ENCODE measurements around the gene ZNRF3. TPM values are rescaled to one million over a fixed set of nuclear protein-coding genes. Genes with fewer than 3 reads are reported as not detected.

Gene ZNRF3
- total RNA-seq, 1 donor from 2014 or later: 6.7 TPM

GRCh38 chr22:29009148-29009547 is 125.8 kb downstream of the ZNRF3 start:
- DNase-seq (ENCODE audit: low spot score): no peak
- Mint-ChIP-seq H3K27me3 (ENCODE audit: low read depth) (no peaks in the 10 kb centered on the region), H3K4me1 (ENCODE audit: low read depth) (peaks cover 49% of the 10 kb centered on the region), H3K4me3 (ENCODE audit: unreplicated experiment) (peak overlapping the region; percentile 20), H3K9me3 (ENCODE audit: low read depth) (no peaks in the 10 kb centered on the region), H3K27ac (ENCODE audit: unreplicated experiment) (peak overlapping the region; percentile 60), H3K36me3 (ENCODE audit: low read depth) (no peaks in the 10 kb centered on the region)
- TF ChIP-seq CTCF (IDR thresholded peaks at IDR 0.05): no peak

GRCh38 chr22:29011240-29012100 is 128.1 kb downstream of the ZNRF3 start:
- Mint-ChIP-seq H3K9me3 (ENCODE audit: low read depth) (no peaks in the 10 kb centered on the region), H3K27me3 (ENCODE audit: low read depth) (no peaks in the 10 kb centered on the region), H3K4me3 (ENCODE audit: unreplicated experiment) (no peak overlapping the region), H3K4me1 (ENCODE audit: low read depth) (peaks cover 39% of the 10 kb centered on the region), H3K36me3 (ENCODE audit: low read depth) (no peaks in the 10 kb centered on the region), H3K27ac (ENCODE audit: unreplicated experiment) (peak overlapping the region; percentile 49)
- TF ChIP-seq CTCF (IDR thresholded peaks at IDR 0.05): no peak
- DNase-seq (ENCODE audit: low spot score): no peak

GRCh38 chr22:29012101-29012433 is 128.7 kb downstream of the ZNRF3 start:
- no peak for DNase-seq (ENCODE audit: low spot score)
- Mint-ChIP-seq H3K27ac (ENCODE audit: unreplicated experiment) (peak overlapping the region; percentile 49), H3K4me3 (ENCODE audit: unreplicated experiment) (no peak overlapping the region), H3K4me1 (ENCODE audit: low read depth) (peaks cover 39% of the 10 kb centered on the region), H3K27me3 (ENCODE audit: low read depth) (no peaks in the 10 kb centered on the region), H3K36me3 (ENCODE audit: low read depth) (no peaks in the 10 kb centered on the region), H3K9me3 (ENCODE audit: low read depth) (no peaks in the 10 kb centered on the region)
- no peak for TF ChIP-seq CTCF (IDR thresholded peaks at IDR 0.05)

- no peak for TF ChIP-seq CTCF (IDR thresholded peaks at IDR 0.05)
- no peaks in the 10 kb centered on the region for H3K27me3 Mint-ChIP-seq (ENCODE audit: low read depth)
- peaks cover under 1% of the 10 kb centered on the region for H3K9me3 Mint-ChIP-seq (ENCODE audit: low read depth)
- H3K27ac Mint-ChIP-seq (ENCODE audit: unreplicated experiment): no peak overlapping the region
- peaks cover 39% of the 10 kb centered on the region for H3K4me1 Mint-ChIP-seq (ENCODE audit: low read depth)
- no peak for DNase-seq (ENCODE audit: low spot score)
- H3K36me3 Mint-ChIP-seq (ENCODE audit: low read depth): no peaks in the 10 kb centered on the region
- no peak overlapping the region for H3K4me3 Mint-ChIP-seq (ENCODE audit: unreplicated experiment)
Measured at GRCh38 chr22:29012952-29013351, 129.6 kb downstream of the ZNRF3 start.

- Mint-ChIP-seq H3K27me3 (ENCODE audit: low read depth) (no peaks in the 10 kb centered on the region), H3K4me3 (ENCODE audit: unreplicated experiment) (no peak overlapping the region), H3K27ac (ENCODE audit: unreplicated experiment) (no peak overlapping the region)
Measured at GRCh38 chr22:29014293-29014692, 130.9 kb downstream of the ZNRF3 start.

More at GRCh38 chr22:29014293-29014692, 130.9 kb downstream of the ZNRF3 start:
- peaks cover 6% of the 10 kb centered on the region for H3K36me3 Mint-ChIP-seq (ENCODE audit: low read depth)
- peaks cover 7% of the 10 kb centered on the region for H3K9me3 Mint-ChIP-seq (ENCODE audit: low read depth)
- no peak for DNase-seq (ENCODE audit: low spot score)
- H3K4me1 Mint-ChIP-seq (ENCODE audit: low read depth): peaks cover 28% of the 10 kb centered on the region
- TF ChIP-seq CTCF (IDR thresholded peaks at IDR 0.05): no peak

Measured in chondrocyte (in vitro differentiated cells).